PC-3 (cell line): Measurements from ENCODE around the gene AZIN2. TPM values are rescaled to one million over a fixed set of nuclear protein-coding genes. Genes with fewer than 3 reads are reported as not detected.
"Not testable (repeated sequence)": the region's sequence is repeated elsewhere in the genome, so short reads cannot be mapped to it uniquely, and the experiment has no call there.

Experiments used
- ATAC-seq: fragments of 200-7000 bp; cut with Tn5 transposase; 2 replicates; pipeline ENCODE4 v1.9.1; 2020; ENCODE audit warnings: mild to moderate bottlenecking, moderate library complexity
- BruUV-seq: library from RNA; stranded (reverse); fragments of 400-500 nt; replicated peaks from 2 replicates; lab custom pipeline; 2021; lab: Mats Ljungman, UMichigan
- CTCF ChIA-PET: fragments of 300-600 bp; sonication (Branson Sonifier 250); formaldehyde crosslinking; loops from one replicate; lab custom pipeline; 2022; ENCODE audit warnings: antibody characterized with exemption; lab: Charles Lee
- POLR2A ChIA-PET: fragments of 300-600 bp; sonication (Branson Sonifier 250); formaldehyde crosslinking; loops from one replicate; lab custom pipeline; 2022; ENCODE audit warnings: antibody characterized with exemption; ENCODE audit not compliant: unreplicated experiment; lab: Charles Lee
- DNase-seq: peaks from one replicate; pipeline ENCODE4 v3.0.0-alpha.2; 2015
- H2AFZ ChIP-seq: fragments of 300-600 bp; sonication (generic); 2 replicates; pipeline ENCODE4 v1.6.0; 2016; ENCODE audit warnings: antibody characterized with exemption, low read length
- H3F3A ChIP-seq: fragments of 300-600 bp; sonication (generic); one replicate; pipeline ENCODE4 v1.6.0; 2017; ENCODE audit warnings: antibody characterized with exemption, low read length, control low read depth, mild to moderate bottlenecking; ENCODE audit not compliant: unreplicated experiment
- H3K27ac ChIP-seq: fragments of 300-600 bp; sonication (generic); 2 replicates; pipeline ENCODE4 v1.5.1; 2016; ENCODE audit warnings: mild to moderate bottlenecking, low read length
- H3K27me3 ChIP-seq: fragments of 300-600 bp; sonication (generic); 2 replicates; pipeline ENCODE4 v1.6.1; 2016; ENCODE audit warnings: low read length, mixed read lengths
- H3K36me3 ChIP-seq: fragments of 300-600 bp; sonication (generic); 2 replicates; pipeline ENCODE4 v1.6.1; 2016; ENCODE audit warnings: low read depth, mixed run types, low read length, mixed read lengths
- H3K4me1 ChIP-seq: fragments of 300-600 bp; sonication (generic); 2 replicates; pipeline ENCODE4 v1.5.1; 2016; ENCODE audit warnings: low read length; ENCODE audit not compliant: insufficient read depth
- H3K4me2 ChIP-seq: fragments of 300-600 bp; sonication (generic); 2 replicates; pipeline ENCODE4 v1.6.0; 2016; ENCODE audit warnings: low read length
- H3K4me3 ChIP-seq: fragments of 300-600 bp; sonication (generic); 2 replicates; pipeline ENCODE4 v1.5.1; 2016; ENCODE audit warnings: mild to moderate bottlenecking, low read length, mixed read lengths
- H3K79me2 ChIP-seq: fragments of 300-600 bp; sonication (generic); 2 replicates; pipeline ENCODE4 v1.6.1; 2017; ENCODE audit warnings: low read length, mixed read lengths
- H3K9ac ChIP-seq: fragments of 300-600 bp; sonication (generic); 2 replicates; pipeline ENCODE4 v1.6.0; 2016; ENCODE audit warnings: mild to moderate bottlenecking, low read length
- H3K9me2 ChIP-seq: fragments of 300-600 bp; sonication (generic); replicated peaks from 2 replicates; pipeline ENCODE4 v1.6.1; 2016; ENCODE audit warnings: mixed run types, low read length, mixed read lengths
- H3K9me3 ChIP-seq: fragments of 300-600 bp; sonication (generic); 2 replicates; pipeline ENCODE4 v1.6.1; 2016; ENCODE audit warnings: low read length, mixed read lengths
- H4K20me1 ChIP-seq: fragments of 300-600 bp; sonication (generic); 2 replicates; pipeline ENCODE4 v1.6.1; 2016; ENCODE audit warnings: low read length, mixed read lengths
- CTCF ChIP-seq: fragments of 300-600 bp; sonication (generic); conservative IDR thresholded peaks from 2 replicates; pipeline ENCODE4 v1.5.1; 2017; ENCODE audit warnings: antibody characterized with exemption, low read depth, mild to moderate bottlenecking, low read length
- EZH2 ChIP-seq: fragments of 300-600 bp; sonication (generic); IDR thresholded peaks from one replicate; pipeline ENCODE4 v1.6.1; 2017; ENCODE audit warnings: antibody characterized with exemption, mild to moderate bottlenecking, low read length; ENCODE audit not compliant: unreplicated experiment
- EZH2phosphoT487 ChIP-seq: fragments of 300-600 bp; sonication (generic); IDR thresholded peaks from 2 replicates; pipeline ENCODE4 v1.6.1; 2018; ENCODE audit warnings: mild to moderate bottlenecking, antibody characterized with exemption, low read length, borderline replicate concordance
- intact Hi-C: fragments of 100-400 bp; cut with micrococcal nuclease; formaldehyde crosslinking; loops from 2 replicates; pipeline ENCODE4 v1.9.0; 2023
- total RNA-seq: library from RNA; depleted of rRNA; stranded (reverse); fragments of >200 nt; gene quantifications from 2 replicates; pipeline ENCODE4 v1.2.3, GENCODE V29; 2014

AZIN2 gene
- total RNA-seq, 1 experiment from 2014 or later, result 2.2 TPM

DNA sequence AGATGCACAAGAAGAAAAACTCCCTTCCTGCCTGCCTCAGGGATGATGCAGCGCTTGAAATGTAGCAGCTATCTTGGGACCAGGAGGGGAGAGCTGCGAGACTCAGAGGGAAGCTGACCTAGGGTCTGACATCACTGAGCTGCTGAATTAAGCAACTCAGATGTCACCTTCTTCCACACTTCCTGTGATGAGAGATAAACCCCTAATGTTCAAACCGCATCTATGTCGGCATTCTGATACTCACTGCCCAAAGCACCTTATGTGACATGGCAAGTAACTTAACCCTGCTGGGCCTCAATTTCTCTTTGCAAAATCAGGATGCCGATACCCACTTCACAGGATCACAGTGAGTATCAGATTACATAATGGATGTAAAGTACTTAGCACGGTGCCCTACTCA, 35.1 kb upstream of the AZIN2 start:
- H3K27me3 ChIP-seq, result no peaks in the 10 kb centered on the region
- H3K4me1 ChIP-seq, result peaks cover 27% of the 10 kb centered on the region
- DNase-seq (no peak), ATAC-seq (no peak)
- intact Hi-C loops, result no loop called here
- H2AFZ ChIP-seq, result no peak overlapping the region
- no peak overlapping the region for H3K4me2 ChIP-seq
- no peaks in the 10 kb centered on the region for H3K36me3 ChIP-seq
- H3K79me2 ChIP-seq, result no peaks in the 10 kb centered on the region
- no TSS peak for BruUV-seq
- ChIA-PET POLR2A (no interaction called here), CTCF (no interaction called here)
- H3K9me2 ChIP-seq, result 0 out of 2 replicates have a peak, but pooled peaks cover 4% of the 10 kb centered on the region
- H3K27ac ChIP-seq, result no peak overlapping the region
- H3K9me3 ChIP-seq, result no peaks in the 10 kb centered on the region
- H4K20me1 ChIP-seq, result no peaks in the 10 kb centered on the region
- no peak overlapping the region for H3K4me3 ChIP-seq
- no peak overlapping the region for H3K9ac ChIP-seq
- H3F3A ChIP-seq, result peaks cover 5% of the 10 kb centered on the region
- TF ChIP-seq EZH2, result no peak
- no peak for TF ChIP-seq CTCF

DNA sequence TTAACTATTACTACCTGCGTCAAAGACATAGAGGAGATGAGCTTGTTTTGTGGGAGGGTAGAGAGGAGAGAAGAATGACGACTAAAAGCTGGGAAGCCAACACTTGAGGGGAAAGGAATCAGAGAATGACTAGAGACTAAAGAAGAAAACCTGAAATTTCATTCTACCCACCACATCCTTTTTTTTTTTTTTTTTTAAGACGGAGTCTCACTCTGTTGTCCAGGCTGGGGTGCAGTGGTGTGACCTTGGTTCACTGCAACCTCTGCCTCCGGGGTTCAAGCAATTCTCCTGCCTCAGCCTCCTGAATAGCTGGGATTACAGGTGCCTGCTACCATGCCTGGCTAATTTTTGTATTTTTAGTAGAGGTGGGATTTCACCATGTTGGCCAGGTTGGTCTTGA, 34.7 kb upstream of the AZIN2 start:
- H2AFZ ChIP-seq, H4K20me1 ChIP-seq, H3K27me3 ChIP-seq, H3F3A ChIP-seq, BruUV-seq, H3K4me3 ChIP-seq, ATAC-seq, H3K27ac ChIP-seq, DNase-seq, H3K9ac ChIP-seq, H3K36me3 ChIP-seq, POLR2A ChIA-PET, H3K9me3 ChIP-seq, CTCF ChIA-PET, H3K79me2 ChIP-seq, intact Hi-C loops, H3K9me2 ChIP-seq, H3K4me2 ChIP-seq: not testable (repeated sequence)
- H3K4me1 ChIP-seq, result peaks cover 27% of the 10 kb centered on the region

GRCh38 chr1:33047290-33047689, 33.7 kb upstream of the AZIN2 start:
- intact Hi-C loops, result no loop called here
- BruUV-seq, result no TSS peak

More at GRCh38 chr1:33047290-33047689, 33.7 kb upstream of the AZIN2 start:
- Histone ChIP-seq H3K79me2 (no peaks in the 10 kb centered on the region), H4K20me1 (no peaks in the 10 kb centered on the region), H3K4me2 (no peak overlapping the region), H3K27ac (0 out of 2 replicates have a peak overlapping the region, but pooled peaks have one; percentile 10), H3K4me3 (no peak overlapping the region), H3K36me3 (no peaks in the 10 kb centered on the region), H3K4me1 (peaks cover 27% of the 10 kb centered on the region), H3K9ac (no peak overlapping the region), H3F3A (peaks cover 5% of the 10 kb centered on the region), H2AFZ (no peak overlapping the region), H3K9me2 (0 out of 2 replicates have a peak, but pooled peaks cover 4% of the 10 kb centered on the region), H3K27me3 (no peaks in the 10 kb centered on the region), H3K9me3 (no peaks in the 10 kb centered on the region)
- ChIA-PET CTCF (no interaction called here), POLR2A (no interaction called here)
- DNase-seq (no peak), ATAC-seq (no peak)
- no peak for TF ChIP-seq EZH2phosphoT487
- TF ChIP-seq EZH2, result no peak
- TF ChIP-seq CTCF, result no peak
